Measurements from ENCODE around the gene MISP3. TPM values are rescaled to one million over a fixed set of nuclear protein-coding genes. Genes with fewer than 3 reads are reported as not detected.

MISP3 gene
- total RNA-seq, 1 donor from 2014 or later, result not detected

DNA sequence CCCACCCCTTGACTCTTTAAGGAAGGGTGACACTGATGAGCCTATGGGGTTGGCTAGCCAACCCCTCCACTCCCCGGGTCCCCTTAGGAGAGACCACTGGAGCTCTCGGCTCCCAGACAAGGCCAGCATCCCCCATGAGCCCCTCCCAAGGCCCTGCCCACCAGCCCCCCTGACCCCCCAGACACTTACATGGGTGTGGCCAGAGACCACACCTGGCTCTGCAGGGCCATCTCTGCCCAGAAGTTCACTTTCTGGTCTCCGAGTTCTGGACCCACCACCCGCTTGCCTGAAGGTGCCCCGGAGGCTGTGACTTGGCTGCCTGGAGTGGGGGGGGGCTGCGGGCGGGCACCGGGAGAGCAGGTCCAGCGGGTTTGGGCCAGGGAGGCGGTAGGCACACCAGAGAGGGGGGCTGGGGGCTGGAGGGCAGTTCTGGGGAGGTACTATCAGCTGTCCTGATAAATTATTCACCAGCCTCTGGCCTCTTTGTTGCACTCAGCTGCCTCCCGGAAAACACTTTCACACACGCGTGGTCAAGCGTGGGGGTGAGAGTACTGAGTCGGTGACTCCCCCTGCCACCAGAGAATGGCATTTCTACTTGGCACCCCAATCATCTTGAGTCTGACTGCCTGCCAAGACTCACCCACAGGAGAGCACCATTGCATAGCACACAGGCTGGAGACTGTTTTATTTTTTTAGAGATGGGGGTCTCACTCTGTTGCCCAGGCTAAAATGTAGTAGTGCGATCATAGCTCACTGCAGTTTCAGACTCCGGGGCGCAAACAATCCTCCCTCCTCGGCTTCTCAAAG, 10.6 kb upstream of the MISP3 start, which contains the start of gene PALM3:
TSS of gene PALM3 (minus strand) at position 326 of the 807 bp plus-strand sequence. CDS start at position 230, 96 bp downstream.
- Mint-ChIP-seq H3K27ac (ENCODE audit: unreplicated experiment) (no peak within 1 kb of the TSS), H3K4me1 (ENCODE audit: unreplicated experiment) (peaks cover 8% of the 10 kb centered on the region), H3K36me3 (ENCODE audit: low read depth, unreplicated experiment) (no peaks in the 10 kb centered on the region), H3K4me3 (ENCODE audit: unreplicated experiment) (no peak within 1 kb of the TSS), H3K27me3 (ENCODE audit: unreplicated experiment) (peaks cover 6% of the 10 kb centered on the region), H3K9me3 (ENCODE audit: unreplicated experiment) (no peaks in the 10 kb centered on the region)
- TF ChIP-seq, protein P1, sequence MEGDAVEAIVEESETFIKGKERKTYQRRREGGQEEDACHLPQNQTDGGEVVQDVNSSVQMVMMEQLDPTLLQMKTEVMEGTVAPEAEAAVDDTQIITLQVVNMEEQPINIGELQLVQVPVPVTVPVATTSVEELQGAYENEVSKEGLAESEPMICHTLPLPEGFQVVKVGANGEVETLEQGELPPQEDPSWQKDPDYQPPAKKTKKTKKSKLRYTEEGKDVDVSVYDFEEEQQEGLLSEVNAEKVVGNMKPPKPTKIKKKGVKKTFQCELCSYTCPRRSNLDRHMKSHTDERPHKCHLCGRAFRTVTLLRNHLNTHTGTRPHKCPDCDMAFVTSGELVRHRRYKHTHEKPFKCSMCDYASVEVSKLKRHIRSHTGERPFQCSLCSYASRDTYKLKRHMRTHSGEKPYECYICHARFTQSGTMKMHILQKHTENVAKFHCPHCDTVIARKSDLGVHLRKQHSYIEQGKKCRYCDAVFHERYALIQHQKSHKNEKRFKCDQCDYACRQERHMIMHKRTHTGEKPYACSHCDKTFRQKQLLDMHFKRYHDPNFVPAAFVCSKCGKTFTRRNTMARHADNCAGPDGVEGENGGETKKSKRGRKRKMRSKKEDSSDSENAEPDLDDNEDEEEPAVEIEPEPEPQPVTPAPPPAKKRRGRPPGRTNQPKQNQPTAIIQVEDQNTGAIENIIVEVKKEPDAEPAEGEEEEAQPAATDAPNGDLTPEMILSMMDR (IDR thresholded peaks at IDR 0.05; ENCODE audit: unreplicated experiment), result no peak
- DNase-seq (ENCODE audit: low spot score), result no peak

DNA sequence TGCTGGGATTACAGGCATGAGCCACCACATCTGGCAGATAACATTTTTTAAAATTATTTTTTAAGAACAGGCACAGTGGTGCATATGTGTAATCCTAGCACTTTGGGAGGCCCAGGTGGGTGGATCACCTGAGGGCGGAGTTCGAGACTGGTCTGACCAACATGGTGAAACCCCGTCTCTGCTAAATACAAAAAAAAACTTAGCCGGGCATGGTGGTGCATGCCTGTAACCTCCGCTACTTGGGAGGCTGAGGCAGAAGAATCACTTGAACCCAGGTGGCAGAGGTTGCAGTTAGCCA, 10.1 kb upstream of the MISP3 start:
- H3K27me3 Mint-ChIP-seq (ENCODE audit: unreplicated experiment), result peaks cover 4% of the 10 kb centered on the region
- H3K4me3 Mint-ChIP-seq (ENCODE audit: unreplicated experiment), result no peak overlapping the region

DNA sequence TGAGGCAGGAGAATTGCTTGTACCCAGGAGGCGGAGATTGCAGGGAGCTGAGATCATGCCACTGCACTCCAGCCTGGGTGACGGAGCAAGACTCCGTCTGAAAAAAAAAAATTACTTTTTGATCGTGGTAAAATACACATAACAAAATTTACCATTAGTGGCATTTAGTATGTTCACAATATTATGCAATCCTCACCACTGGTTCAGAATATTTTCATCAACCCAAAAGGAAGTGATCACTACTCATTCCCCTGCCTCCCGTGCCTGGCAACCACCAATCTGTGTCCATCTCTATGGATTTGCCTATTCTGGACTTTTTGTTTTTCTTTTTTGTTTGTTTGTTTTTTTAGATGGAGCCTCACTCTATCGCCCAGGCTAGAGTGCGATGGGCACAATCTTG, 9.5 kb upstream of the MISP3 start:
- H3K9me3 Mint-ChIP-seq (ENCODE audit: unreplicated experiment), result no peaks in the 10 kb centered on the region
- H3K27me3 Mint-ChIP-seq (ENCODE audit: unreplicated experiment), result peaks cover 4% of the 10 kb centered on the region
- no peak overlapping the region for H3K27ac Mint-ChIP-seq (ENCODE audit: unreplicated experiment)
- H3K4me3 Mint-ChIP-seq (ENCODE audit: unreplicated experiment), result no peak overlapping the region
- peaks cover 8% of the 10 kb centered on the region for H3K4me1 Mint-ChIP-seq (ENCODE audit: unreplicated experiment)
- DNase-seq (ENCODE audit: low spot score), result no peak
- TF ChIP-seq, protein P1 (IDR thresholded peaks at IDR 0.05; ENCODE audit: unreplicated experiment), result no peak
- H3K36me3 Mint-ChIP-seq (ENCODE audit: low read depth, unreplicated experiment), result no peaks in the 10 kb centered on the region

More for the DNA sequence above, 10.1 kb upstream of the MISP3 start:
- Mint-ChIP-seq H3K4me1 (ENCODE audit: unreplicated experiment) (peaks cover 8% of the 10 kb centered on the region), H3K9me3 (ENCODE audit: unreplicated experiment) (no peaks in the 10 kb centered on the region), H3K27ac (ENCODE audit: unreplicated experiment) (no peak overlapping the region), H3K36me3 (ENCODE audit: low read depth, unreplicated experiment) (no peaks in the 10 kb centered on the region)
- DNase-seq (ENCODE audit: low spot score), result no peak
- TF ChIP-seq, protein P1 (IDR thresholded peaks at IDR 0.05; ENCODE audit: unreplicated experiment), result no peak

DNA sequence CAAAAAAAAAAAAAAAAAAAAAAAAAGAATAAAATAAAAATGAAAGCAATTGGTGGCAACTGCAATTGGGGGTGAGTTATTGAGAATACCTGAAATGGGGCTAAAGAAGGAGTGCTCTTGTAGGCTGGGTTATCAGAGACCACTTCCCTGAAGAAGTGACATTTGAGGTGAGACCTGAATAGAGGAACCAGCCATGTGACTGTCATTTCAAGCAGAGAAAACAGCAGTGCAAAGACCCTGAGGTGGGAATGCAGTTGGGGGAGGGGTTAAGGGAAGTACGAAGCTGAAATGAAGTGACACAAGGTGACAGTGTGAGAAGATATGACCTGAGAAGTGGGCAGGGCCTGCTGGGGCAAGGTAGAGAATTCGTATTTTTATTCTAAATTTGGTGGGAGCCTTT, 6.5 kb upstream of the MISP3 start:
- H3K9me3 Mint-ChIP-seq (ENCODE audit: unreplicated experiment), result no peaks in the 10 kb centered on the region
- no peak overlapping the region for H3K27ac Mint-ChIP-seq (ENCODE audit: unreplicated experiment)
- H3K4me3 Mint-ChIP-seq (ENCODE audit: unreplicated experiment), result no peak overlapping the region
- TF ChIP-seq, protein P1 (IDR thresholded peaks at IDR 0.05; ENCODE audit: unreplicated experiment), result no peak
- H3K36me3 Mint-ChIP-seq (ENCODE audit: low read depth, unreplicated experiment), result no peaks in the 10 kb centered on the region
- no peak for DNase-seq (ENCODE audit: low spot score)
- H3K27me3 Mint-ChIP-seq (ENCODE audit: unreplicated experiment), result peaks cover 2% of the 10 kb centered on the region
- H3K4me1 Mint-ChIP-seq (ENCODE audit: unreplicated experiment), result no peaks in the 10 kb centered on the region

DNA sequence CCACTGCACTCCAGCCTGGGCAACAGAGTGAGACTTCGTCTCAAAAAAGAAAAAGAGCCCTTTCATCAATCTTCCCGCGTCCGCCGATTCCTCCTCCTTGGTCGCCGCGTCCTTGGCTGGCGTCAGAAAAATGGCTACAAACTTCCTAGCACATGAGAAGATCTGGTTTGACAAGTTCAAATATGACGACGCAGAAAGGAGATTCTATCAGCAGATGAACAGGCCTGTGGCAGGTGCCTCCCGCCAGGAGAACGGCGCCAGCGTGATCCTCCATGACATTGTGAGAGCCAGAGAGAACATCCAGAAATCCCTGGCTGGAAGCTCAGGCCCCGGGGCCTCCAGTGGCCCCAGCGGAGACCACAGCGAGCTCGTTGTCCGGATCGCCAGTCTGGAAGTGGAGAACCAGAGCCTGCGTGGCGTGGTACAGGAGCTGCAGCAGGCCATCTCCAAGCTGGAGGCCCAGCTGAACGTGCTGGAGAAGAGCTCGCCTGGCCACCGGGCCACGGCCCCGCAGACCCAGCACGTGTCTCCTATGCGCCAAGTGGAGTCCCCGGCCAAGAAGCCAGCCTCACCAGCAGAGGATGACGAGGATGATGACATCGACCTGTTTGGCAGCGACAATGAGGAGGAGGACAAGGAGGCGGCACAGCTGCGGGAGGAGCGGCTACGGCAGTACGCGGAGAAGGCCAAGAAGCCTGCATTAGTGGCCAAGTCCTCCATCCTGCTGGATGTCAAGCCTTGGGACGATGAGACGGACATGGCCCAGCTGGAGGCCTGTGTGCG, 2.1 kb upstream of the MISP3 start:
- H3K4me3 Mint-ChIP-seq (ENCODE audit: unreplicated experiment), result peak overlapping the region; percentile 25
- H3K27me3 Mint-ChIP-seq (ENCODE audit: unreplicated experiment), result peaks cover 10% of the 10 kb centered on the region
- H3K27ac Mint-ChIP-seq (ENCODE audit: unreplicated experiment), result no peak overlapping the region
- no peaks in the 10 kb centered on the region for H3K36me3 Mint-ChIP-seq (ENCODE audit: low read depth, unreplicated experiment)
- H3K4me1 Mint-ChIP-seq (ENCODE audit: unreplicated experiment), result peaks cover 3% of the 10 kb centered on the region
- no peaks in the 10 kb centered on the region for H3K9me3 Mint-ChIP-seq (ENCODE audit: unreplicated experiment)
- TF ChIP-seq, protein P1 (IDR thresholded peaks at IDR 0.05; ENCODE audit: unreplicated experiment), result no peak
- no peak for DNase-seq (ENCODE audit: low spot score)
